Stomach smooth muscle (tissue), 2 donors: Measurements from ENCODE around the gene PLA2G4D.

Source experiments
- H3K27ac ChIP-seq: one replicate; pipeline ENCODE4 v1.7.0; 2013; ENCODE audit warnings: mild to moderate bottlenecking, low read length, inconsistent platforms
- H3K27me3 ChIP-seq, 2 donors: one replicate each; pipeline ENCODE4 v1.7.0; 2013; ENCODE audit warnings: low read length in 2 of 2; ENCODE audit not compliant: insufficient read depth in 2 of 2, control insufficient read depth in 1 of 2
- H3K36me3 ChIP-seq, 2 donors: one replicate each; pipeline ENCODE4 v1.7.0; 2013; ENCODE audit warnings: low read length in 2 of 2; ENCODE audit not compliant: control insufficient read depth in 2 of 2, insufficient read depth in 2 of 2
- H3K4me1 ChIP-seq: one replicate; pipeline ENCODE4 v1.7.0; 2013; ENCODE audit warnings: low read length; ENCODE audit not compliant: control insufficient read depth, insufficient read depth
- H3K4me3 ChIP-seq, 2 donors: one replicate each; pipeline ENCODE4 v1.7.0; 2013; ENCODE audit warnings: low read length in 2 of 2
- H3K9ac ChIP-seq, 2 donors: one replicate each; pipeline ENCODE4 v1.7.0; 2013; ENCODE audit warnings: low read length in 2 of 2, mild to moderate bottlenecking in 1 of 2
- H3K9me3 ChIP-seq, 2 donors: one replicate each; pipeline ENCODE4 v1.7.0; 2013; ENCODE audit warnings: low read length in 2 of 2; ENCODE audit not compliant: control insufficient read depth in 2 of 2
- donor health status: healthy.
- donor health status: Pancreatic carcinoma.

Gene PLA2G4D, protein sequence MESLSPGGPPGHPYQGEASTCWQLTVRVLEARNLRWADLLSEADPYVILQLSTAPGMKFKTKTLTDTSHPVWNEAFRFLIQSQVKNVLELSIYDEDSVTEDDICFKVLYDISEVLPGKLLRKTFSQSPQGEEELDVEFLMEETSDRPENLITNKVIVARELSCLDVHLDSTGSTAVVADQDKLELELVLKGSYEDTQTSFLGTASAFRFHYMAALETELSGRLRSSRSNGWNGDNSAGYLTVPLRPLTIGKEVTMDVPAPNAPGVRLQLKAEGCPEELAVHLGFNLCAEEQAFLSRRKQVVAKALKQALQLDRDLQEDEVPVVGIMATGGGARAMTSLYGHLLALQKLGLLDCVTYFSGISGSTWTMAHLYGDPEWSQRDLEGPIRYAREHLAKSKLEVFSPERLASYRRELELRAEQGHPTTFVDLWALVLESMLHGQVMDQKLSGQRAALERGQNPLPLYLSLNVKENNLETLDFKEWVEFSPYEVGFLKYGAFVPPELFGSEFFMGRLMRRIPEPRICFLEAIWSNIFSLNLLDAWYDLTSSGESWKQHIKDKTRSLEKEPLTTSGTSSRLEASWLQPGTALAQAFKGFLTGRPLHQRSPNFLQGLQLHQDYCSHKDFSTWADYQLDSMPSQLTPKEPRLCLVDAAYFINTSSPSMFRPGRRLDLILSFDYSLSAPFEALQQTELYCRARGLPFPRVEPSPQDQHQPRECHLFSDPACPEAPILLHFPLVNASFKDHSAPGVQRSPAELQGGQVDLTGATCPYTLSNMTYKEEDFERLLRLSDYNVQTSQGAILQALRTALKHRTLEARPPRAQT

DNA sequence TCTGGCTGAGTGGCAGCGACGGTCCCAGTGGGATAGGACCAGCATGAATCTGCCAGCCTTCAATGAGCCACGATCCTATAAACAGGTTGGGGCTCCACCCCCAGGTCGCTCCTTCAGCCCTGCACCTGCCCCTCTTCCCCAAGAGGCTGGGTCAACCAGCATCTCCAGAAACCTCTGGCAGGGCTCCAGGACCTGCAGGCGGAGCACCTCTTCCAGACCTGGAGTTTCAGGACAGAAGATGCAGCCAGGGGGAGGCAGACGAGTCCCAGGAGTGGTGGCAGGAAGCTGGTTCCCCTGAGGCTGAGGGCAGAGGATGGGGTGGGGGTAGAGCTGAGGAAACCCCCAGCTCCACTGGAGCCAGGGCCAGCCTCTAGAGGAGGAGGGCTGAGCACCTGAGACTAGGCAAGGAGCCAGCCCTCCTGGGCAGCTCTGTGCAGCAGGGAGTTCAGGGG lies at the start of gene PLA2G4D:
PLA2G4D (minus strand) TSS at position 51 of the 452 bp plus-strand sequence. CDS start 103 bp downstream, outside the sequence.
- Histone ChIP-seq H3K9me3 (peaks cover 0 to 5% of the 10 kb centered on the region in 2 donors), H3K27ac (no peak within 1 kb of the TSS), H3K9ac (no peak within 1 kb of the TSS), H3K36me3 (no peaks in the 10 kb centered on the region), H3K4me1 (no peaks in the 10 kb centered on the region), H3K27me3 (peaks cover 0 to 2% of the 10 kb centered on the region in 2 donors), H3K4me3 (no peak within 1 kb of the TSS)

DNA sequence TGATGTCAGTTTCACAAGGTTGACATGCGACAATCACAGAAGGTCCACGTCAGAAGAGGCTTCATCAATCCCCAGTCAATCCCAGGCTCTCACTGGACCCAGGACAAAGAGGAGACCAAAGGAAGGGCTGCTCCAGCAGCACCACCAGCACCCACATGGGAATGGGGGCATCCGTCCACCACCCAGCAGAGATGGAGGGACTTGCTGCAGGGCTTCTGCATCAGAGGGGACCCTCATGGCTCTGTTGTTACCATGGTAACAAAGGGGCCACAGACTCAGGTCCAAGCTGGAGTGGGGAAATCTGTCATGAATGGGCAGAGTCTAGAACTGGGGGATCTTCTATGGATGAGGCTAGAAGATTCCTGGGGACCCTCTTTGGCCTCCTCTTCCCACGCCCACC lies 49.0 kb upstream of the PLA2G4D start:
- Histone ChIP-seq H3K4me3 (no peak overlapping the region), H3K9ac (no peak overlapping the region), H3K27me3 (no peaks in the 10 kb centered on the region), H3K36me3 (no peaks in the 10 kb centered on the region), H3K9me3 (no peaks in the 10 kb centered on the region), H3K27ac (no peak overlapping the region), H3K4me1 (no peaks in the 10 kb centered on the region)

DNA sequence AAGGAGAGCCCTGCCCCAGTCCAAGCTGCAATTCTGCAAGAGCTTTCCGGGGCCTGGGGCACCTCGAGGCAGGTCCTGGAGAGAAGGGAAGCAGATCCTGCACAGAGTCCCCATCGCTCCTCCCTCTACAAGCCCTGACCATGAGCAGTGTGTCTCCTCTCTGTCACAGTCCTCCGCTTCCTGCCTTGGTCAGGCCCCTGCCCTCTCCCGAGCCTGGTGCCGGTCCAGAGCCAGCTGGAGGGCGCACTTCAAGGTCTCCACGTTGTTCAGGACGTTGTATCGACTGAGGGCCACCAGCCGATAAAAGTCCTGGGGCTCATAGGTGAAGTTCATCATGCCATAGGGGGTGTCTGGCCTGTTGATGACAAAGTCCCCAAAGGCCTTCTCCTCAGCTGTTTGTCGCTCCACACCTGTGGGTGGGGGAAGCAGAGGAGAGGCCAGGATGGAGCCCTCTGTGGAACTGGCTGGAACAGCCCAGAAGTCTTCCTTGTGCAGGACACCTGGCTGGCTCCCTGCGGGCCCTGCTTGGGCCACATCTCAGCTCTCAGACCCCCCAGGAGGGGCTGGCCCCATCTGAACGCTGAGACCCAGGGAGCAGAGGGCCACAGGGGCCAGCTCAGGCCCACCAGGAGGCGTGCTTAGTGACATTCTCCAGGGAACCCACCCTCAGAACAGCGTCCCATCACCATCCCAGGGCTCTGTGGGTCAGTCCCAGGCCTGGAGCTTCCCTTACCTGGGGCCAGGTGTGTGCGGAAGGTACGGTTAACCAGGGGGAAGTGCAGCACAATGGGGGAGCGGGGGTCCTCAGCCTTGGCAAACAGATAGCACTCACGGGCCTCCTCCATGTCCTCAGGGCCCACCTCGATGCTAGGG lies 47.7 kb upstream of the PLA2G4D start:
- Histone ChIP-seq H3K27me3 (no peaks in the 10 kb centered on the region), H3K4me3 (no peak overlapping the region), H3K27ac (no peak overlapping the region), H3K36me3 (no peaks in the 10 kb centered on the region), H3K4me1 (no peaks in the 10 kb centered on the region), H3K9me3 (no peaks in the 10 kb centered on the region), H3K9ac (no peak overlapping the region)

DNA sequence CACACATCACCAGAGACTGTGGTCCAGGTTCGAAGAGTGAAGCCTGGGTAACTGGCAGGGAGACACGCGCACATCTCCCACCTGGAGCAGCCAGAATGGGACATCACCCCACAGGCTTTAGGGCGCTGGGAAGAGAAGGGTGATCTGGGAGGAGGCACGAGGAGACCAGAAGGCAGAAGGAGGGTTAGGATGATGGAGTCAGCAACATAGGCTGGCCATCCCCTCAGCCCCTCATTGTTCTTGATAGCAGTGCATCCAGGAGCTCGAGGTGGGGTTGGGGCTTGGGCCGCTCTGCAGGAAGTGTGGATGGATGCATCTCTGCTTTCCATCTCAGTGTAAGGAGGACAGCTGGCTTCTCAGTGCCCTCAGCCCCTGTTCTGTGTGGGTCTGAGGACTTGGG lies 46.9 kb upstream of the PLA2G4D start:
- no peak overlapping the region for H3K27ac ChIP-seq
- H3K9me3 ChIP-seq = no peaks in the 10 kb centered on the region
- H3K9ac ChIP-seq = no peak overlapping the region
- H3K4me1 ChIP-seq = no peaks in the 10 kb centered on the region
- no peaks in the 10 kb centered on the region for H3K27me3 ChIP-seq
- H3K4me3 ChIP-seq = no peak overlapping the region
- H3K36me3 ChIP-seq = no peaks in the 10 kb centered on the region

DNA sequence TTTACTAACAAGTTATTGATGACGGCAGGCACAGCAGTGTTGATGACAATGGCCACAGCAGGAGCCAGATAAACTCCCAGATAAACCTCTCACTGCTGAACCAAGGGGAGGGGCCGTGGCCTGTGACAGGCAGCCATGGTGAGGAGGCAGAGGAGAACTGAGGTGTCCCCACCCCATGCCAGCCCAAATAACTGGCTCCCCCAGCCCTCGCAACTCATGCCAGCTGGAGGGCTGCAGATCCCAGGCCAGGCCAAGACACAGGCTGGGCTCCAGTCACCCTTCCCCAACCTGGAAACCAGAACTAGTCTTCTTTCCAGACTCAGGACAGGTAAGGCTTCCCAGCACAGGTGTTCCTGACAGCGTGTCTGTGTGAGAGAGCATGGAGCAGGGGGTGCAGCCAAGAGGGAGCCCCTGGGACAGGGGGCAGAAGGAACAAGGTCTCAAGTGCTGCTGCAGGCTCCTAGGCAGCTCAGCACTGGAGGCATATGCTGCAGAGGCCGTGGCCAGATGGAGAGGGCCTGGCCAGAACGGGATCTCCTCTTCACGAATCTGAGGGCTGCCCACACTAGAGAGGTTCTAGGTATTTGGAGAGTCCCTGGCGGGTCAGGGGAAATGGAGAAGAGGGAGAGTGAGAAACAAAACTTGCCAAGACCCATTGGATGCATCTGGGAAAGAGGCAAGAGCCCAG lies 46.2 kb upstream of the PLA2G4D start:
- Histone ChIP-seq H3K4me1 (no peaks in the 10 kb centered on the region), H3K9ac (no peak overlapping the region), H3K27ac (no peak overlapping the region), H3K9me3 (no peaks in the 10 kb centered on the region), H3K4me3 (no peak overlapping the region), H3K27me3 (no peaks in the 10 kb centered on the region), H3K36me3 (no peaks in the 10 kb centered on the region)

DNA sequence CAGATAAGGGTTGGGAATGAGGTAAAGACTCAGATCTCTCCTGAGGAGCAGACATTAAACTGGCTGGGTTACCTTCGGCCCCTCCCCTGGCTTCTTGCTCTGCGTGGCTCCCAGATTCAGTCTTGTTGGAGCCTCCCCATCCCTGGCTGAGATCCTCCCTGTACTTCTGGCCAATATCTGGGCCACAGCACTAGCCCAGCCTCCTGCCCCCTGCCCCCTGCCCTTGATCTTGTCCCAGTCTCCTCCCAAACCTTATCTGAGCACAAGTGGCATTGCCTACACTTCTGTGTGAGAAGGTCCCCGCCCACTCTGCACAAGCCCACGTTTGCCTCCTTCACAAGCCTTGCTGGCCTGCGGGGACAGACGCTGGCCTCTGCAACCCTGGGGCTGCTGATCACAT lies 45.2 kb upstream of the PLA2G4D start:
- H3K27ac ChIP-seq = no peak overlapping the region
- no peak overlapping the region for H3K9ac ChIP-seq
- H3K9me3 ChIP-seq = no peaks in the 10 kb centered on the region
- no peak overlapping the region for H3K4me3 ChIP-seq
- H3K36me3 ChIP-seq = no peaks in the 10 kb centered on the region
- no peaks in the 10 kb centered on the region for H3K4me1 ChIP-seq
- H3K27me3 ChIP-seq = no peaks in the 10 kb centered on the region

DNA sequence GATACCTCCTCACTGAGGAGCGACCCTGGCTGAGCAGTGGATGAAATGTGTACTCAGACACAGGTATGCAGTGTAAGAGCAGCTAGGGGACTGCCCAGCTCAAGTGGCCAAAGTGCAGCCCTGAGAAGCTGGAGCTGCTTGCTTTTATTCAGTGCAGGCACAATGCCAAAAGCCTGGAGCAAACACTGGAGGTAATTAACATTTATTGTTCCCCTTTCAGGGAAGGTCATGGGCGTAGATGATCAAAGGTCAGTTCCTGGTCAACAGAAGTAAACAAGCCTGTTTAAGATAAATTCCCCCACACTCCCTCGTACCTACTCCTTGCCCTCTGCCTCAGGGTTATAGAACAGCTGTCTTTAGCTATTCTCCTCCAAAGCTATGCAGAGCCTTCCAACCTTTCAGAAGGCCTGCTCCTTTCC lies 44.6 kb upstream of the PLA2G4D start:
- no peak overlapping the region for H3K27ac ChIP-seq
- H3K4me3 ChIP-seq = no peak overlapping the region
- no peaks in the 10 kb centered on the region for H3K9me3 ChIP-seq
- H3K36me3 ChIP-seq = no peaks in the 10 kb centered on the region
- H3K4me1 ChIP-seq = no peaks in the 10 kb centered on the region
- H3K27me3 ChIP-seq = no peaks in the 10 kb centered on the region
- H3K9ac ChIP-seq = no peak overlapping the region

DNA sequence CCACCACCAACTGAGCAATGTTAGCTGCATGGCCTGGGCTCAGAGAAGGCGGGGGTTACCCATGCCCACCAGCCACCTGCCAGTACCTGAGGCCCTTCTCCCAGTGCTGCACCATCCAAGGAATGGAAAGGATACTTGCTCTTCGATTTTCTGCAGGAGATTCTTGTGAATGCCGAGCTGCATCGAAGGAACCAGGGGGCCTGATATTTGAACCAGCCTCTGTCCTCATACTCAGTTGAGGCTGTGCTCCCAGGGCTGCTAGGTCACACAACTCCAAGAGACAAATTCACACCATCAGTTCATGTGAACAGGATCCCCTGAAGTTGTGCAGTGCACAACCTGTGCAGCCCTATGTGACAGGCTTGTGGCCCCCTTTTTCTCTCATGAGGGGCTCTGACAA lies 44.0 kb upstream of the PLA2G4D start:
- no peak overlapping the region for H3K9ac ChIP-seq
- no peaks in the 10 kb centered on the region for H3K4me1 ChIP-seq
- no peak overlapping the region for H3K27ac ChIP-seq
- no peaks in the 10 kb centered on the region for H3K27me3 ChIP-seq
- no peak overlapping the region for H3K4me3 ChIP-seq
- no peaks in the 10 kb centered on the region for H3K9me3 ChIP-seq
- no peaks in the 10 kb centered on the region for H3K36me3 ChIP-seq

DNA sequence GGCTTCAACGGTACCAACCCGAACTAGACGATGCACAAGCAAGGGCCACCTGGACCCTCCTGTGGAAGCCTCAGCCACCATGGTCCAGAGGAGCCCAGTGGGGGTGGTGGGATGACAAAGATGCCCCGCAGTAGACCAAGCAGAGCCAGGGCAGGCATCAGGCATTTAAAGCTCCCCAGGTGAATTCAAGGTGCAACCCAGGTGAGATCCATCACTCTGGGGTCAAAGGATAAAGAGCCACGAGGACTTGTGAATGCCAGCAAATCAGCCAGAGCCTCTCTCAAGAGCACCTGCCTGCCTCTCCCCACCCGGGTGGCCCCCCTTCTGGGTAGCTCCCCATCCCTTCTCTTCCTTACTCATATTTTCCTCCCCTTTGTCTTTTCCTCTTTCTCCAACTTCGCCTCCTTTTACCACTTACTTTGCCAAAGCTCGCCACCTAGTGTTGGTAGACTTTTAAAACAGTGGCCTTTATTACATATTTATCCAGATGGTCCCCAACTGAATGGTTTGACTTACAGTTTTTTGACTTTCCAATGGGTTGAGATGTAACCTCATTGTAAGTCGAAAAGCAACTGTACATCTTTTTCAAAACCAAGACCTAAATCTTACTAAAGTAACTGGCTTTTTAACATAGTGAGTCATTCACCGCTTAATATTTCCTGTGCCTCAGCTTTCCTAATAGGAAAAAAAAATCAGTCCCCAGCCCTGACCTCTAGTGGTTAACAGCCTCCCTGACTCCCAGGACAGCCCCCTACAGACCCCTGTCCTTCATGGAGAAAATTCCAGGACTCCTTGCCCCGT lies 43.3 kb upstream of the PLA2G4D start:
- Histone ChIP-seq H3K9me3 (no peaks in the 10 kb centered on the region), H3K9ac (no peak overlapping the region)

More for the DNA sequence above, 43.3 kb upstream of the PLA2G4D start:
- no peaks in the 10 kb centered on the region for H3K27me3 ChIP-seq
- no peak overlapping the region for H3K27ac ChIP-seq
- H3K4me1 ChIP-seq = no peaks in the 10 kb centered on the region
- no peak overlapping the region for H3K4me3 ChIP-seq
- H3K36me3 ChIP-seq = no peaks in the 10 kb centered on the region
